A673 (cell line): ENCODE measurements around the gene SVOP.

Source experiments
- CTCF ChIP-seq: fragments of 300-800, 200-600 bp; sonication (generic); conservative IDR thresholded peaks from 2 replicates; pipeline ENCODE4 v1.5.1; 2017; ENCODE audit warnings: low read depth, mild to moderate bottlenecking, antibody characterized with exemption, low read length, moderate library complexity, mixed read lengths
- EZH2 ChIP-seq: fragments of 200-600 bp; sonication (generic); IDR thresholded peaks from 2 replicates; pipeline ENCODE4 v1.6.1; 2017; ENCODE audit warnings: borderline replicate concordance, low read depth, mild to moderate bottlenecking, mixed read lengths, antibody characterized with exemption, low read length; ENCODE audit not compliant: poor library complexity, severe bottlenecking

GRCh38 chr12:108896336-108896735 lies 124.5 kb downstream of the SVOP start:
- no peak for TF ChIP-seq EZH2
- no peak for TF ChIP-seq CTCF
